Measurements from ENCODE around the gene IGSF9B.
"Not testable (repeated sequence)": the region's sequence is repeated elsewhere in the genome, so short reads cannot be mapped to it uniquely, and the experiment has no call there.

DNA sequence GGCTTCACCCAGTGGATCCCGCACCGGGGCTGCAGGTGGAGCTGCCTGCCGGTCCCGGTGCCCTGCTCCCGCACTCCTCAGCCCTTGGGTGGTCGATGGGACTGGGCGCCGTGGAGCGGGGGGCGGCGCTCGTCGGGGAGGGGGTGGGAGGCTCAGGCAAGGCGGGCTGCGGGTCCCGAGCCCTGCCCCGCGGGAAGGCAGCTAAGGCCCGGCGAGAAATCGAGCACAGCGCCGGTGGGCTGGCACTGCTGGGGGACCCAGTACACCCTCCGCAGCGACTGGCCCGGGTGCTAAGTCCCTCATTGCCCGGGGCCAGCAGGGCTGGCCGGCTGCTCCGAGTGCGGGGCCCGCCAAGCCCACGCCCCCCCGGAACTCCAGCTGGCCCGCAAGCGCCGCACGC is 46.1 kb upstream of the IGSF9B start:
- not testable (repeated sequence) for TF ChIP-seq CTCF, POLR2A (IDR thresholded peaks at IDR 0.05)

Data from prostate gland (tissue), 2 donors.